HG03196 (cell line): ENCODE measurements around the gene VSTM2A.

Source experiments
- ATAC-seq: cut with Tn5 transposase; IDR thresholded peaks from one replicate; pipeline ENCODE4 v1.9.1; 2021; ENCODE audit not compliant: unreplicated experiment

The VSTM2A gene

DNA sequence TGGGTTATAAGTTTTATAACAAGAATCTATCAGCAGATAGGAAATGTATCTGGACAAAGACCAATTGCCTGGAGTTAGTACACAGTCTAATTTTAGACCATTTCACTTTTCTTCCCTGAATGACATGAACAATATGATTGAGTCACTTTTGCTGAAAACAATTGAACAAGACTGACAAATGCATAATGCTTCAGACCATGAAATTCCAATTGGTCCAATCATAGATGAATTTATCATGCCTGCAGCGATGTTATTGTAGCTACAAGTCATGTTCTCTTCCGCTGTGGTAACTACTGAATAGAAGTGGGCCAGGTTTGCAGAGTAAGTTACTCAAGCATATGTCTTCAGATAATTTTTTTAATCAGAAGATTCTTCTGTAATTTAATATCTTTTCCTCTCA is 73.4 kb downstream of the VSTM2A start:
- ATAC-seq: no peak
